NCI-H1417 treated with DMSO at 0.1 percent for 48 hours (cell line): Measurements from ENCODE around the gene HRG.
"Not testable (repeated sequence)": the region's sequence is repeated elsewhere in the genome, so short reads cannot be mapped to it uniquely, and the experiment has no call there.

Experiments
- DNase-seq: peaks from one replicate; lab custom pipeline; 2025; lab: John Stamatoyannopoulos, UW

HRG gene

GRCh38 chr3:186665625-186666188 is at the start of gene HRG:
Gene HRG (plus strand): TSS chr3:186666014. CDS start chr3:186666032, 18 bp downstream.
- no peak for DNase-seq

GRCh38 chr3:186616299-186616617 is 49.6 kb upstream of the HRG start:
- DNase-seq: no peak

- DNase-seq: peak; percentile 46
Observed at GRCh38 chr3:186617036-186617946, 48.5 kb upstream of the HRG start.

- no peak for DNase-seq
Observed at GRCh38 chr3:186618318-186618938, 47.4 kb upstream of the HRG start.

- no peak for DNase-seq
Observed at GRCh38 chr3:186619787-186620212, 46.0 kb upstream of the HRG start.

- no peak for DNase-seq
Observed at GRCh38 chr3:186620213-186621092, 45.4 kb upstream of the HRG start.

- no peak for DNase-seq
Observed at GRCh38 chr3:186621894-186622650, 43.7 kb upstream of the HRG start.

GRCh38 chr3:186622651-186623310 is 43.0 kb upstream of the HRG start:
- DNase-seq: no peak

- DNase-seq: no peak
Observed at GRCh38 chr3:186624598-186624997, 41.2 kb upstream of the HRG start.

GRCh38 chr3:186625600-186626042 is 40.2 kb upstream of the HRG start:
- no peak for DNase-seq

- DNase-seq: no peak
Observed at GRCh38 chr3:186626254-186626847, 39.5 kb upstream of the HRG start.

- no peak for DNase-seq
Observed at GRCh38 chr3:186627852-186628414, 37.9 kb upstream of the HRG start.

- DNase-seq: no peak
Observed at GRCh38 chr3:186628756-186629155, 37.1 kb upstream of the HRG start.

- no peak for DNase-seq
Observed at GRCh38 chr3:186630950-186631641, 34.7 kb upstream of the HRG start.

GRCh38 chr3:186633481-186633880 is 32.3 kb upstream of the HRG start:
- DNase-seq: no peak

- not testable (repeated sequence) for DNase-seq
Observed at GRCh38 chr3:186634207-186634606, 31.6 kb upstream of the HRG start.

- DNase-seq: no peak
Observed at GRCh38 chr3:186635532-186635931, 30.3 kb upstream of the HRG start.

GRCh38 chr3:186636536-186636935 is 29.3 kb upstream of the HRG start:
- no peak for DNase-seq

- DNase-seq: no peak
Observed at GRCh38 chr3:186637686-186638085, 28.1 kb upstream of the HRG start.
